HEK293 (cell line): ENCODE measurements around the gene EXD2.

Experiments used
- HIC1 ChIP-seq: fragments of 450-650 bp; formaldehyde crosslinking; IDR thresholded peaks from 2 replicates; pipeline ENCODE4 v1.5.1; 2016; ENCODE audit warnings: missing biosample characterization, missing genetic modification characterization
- KLF10 ChIP-seq: fragments of 450-650 bp; IDR thresholded peaks from 2 replicates; pipeline ENCODE4 v1.5.1; 2018; ENCODE audit warnings: missing biosample characterization, mild to moderate bottlenecking, missing genetic modification characterization
- KLF16 ChIP-seq: fragments of 450-650 bp; formaldehyde crosslinking; IDR thresholded peaks from 2 replicates; pipeline ENCODE4 v1.5.1; 2017; ENCODE audit warnings: missing biosample characterization, missing genetic modification characterization
- MYNN ChIP-seq: fragments of 450-650 bp; formaldehyde crosslinking; IDR thresholded peaks from 2 replicates; pipeline ENCODE4 v1.5.1; 2016; ENCODE audit warnings: missing biosample characterization, missing genetic modification characterization, borderline replicate concordance
- MZF1 ChIP-seq: fragments of 450-650 bp; formaldehyde crosslinking; IDR thresholded peaks from 2 replicates; pipeline ENCODE4 v1.5.1; 2017; ENCODE audit warnings: missing biosample characterization, missing genetic modification characterization, borderline replicate concordance
- PRDM10 ChIP-seq: fragments of 450-650 bp; formaldehyde crosslinking; IDR thresholded peaks from 2 replicates; pipeline ENCODE4 v1.5.1; 2016; ENCODE audit warnings: missing biosample characterization, missing genetic modification characterization
- YY2 ChIP-seq: fragments of 450-650 bp; formaldehyde crosslinking; IDR thresholded peaks from 2 replicates; pipeline ENCODE4 v1.5.1; 2016; ENCODE audit warnings: missing biosample characterization, missing genetic modification characterization
- ZBTB6 ChIP-seq: fragments of 450-650 bp; formaldehyde crosslinking; IDR thresholded peaks from 2 replicates; pipeline ENCODE4 v1.5.1; 2017; ENCODE audit warnings: missing biosample characterization, missing genetic modification characterization
- ZBTB8A ChIP-seq: fragments of 450-650 bp; formaldehyde crosslinking; IDR thresholded peaks from 2 replicates; pipeline ENCODE4 v1.5.1; 2016; ENCODE audit warnings: missing biosample characterization, missing genetic modification characterization
- ZFP37 ChIP-seq: fragments of 450-650 bp; formaldehyde crosslinking; IDR thresholded peaks from 2 replicates; pipeline ENCODE4 v1.5.1; 2016; ENCODE audit warnings: missing biosample characterization, missing genetic modification characterization
- ZNF146 ChIP-seq: fragments of 450-650 bp; formaldehyde crosslinking; IDR thresholded peaks from 2 replicates; pipeline ENCODE4 v1.5.1; 2016; ENCODE audit warnings: missing biosample characterization, missing genetic modification characterization
- ZNF148 ChIP-seq: fragments of 450-650 bp; formaldehyde crosslinking; IDR thresholded peaks from 2 replicates; pipeline ENCODE4 v1.5.0; 2017; ENCODE audit warnings: missing biosample characterization, missing genetic modification characterization, borderline replicate concordance
- ZNF266 ChIP-seq: fragments of 450-650 bp; formaldehyde crosslinking; IDR thresholded peaks from 2 replicates; pipeline ENCODE4 v1.5.1; 2016; ENCODE audit warnings: missing biosample characterization, missing genetic modification characterization, low read depth
- ZNF341 ChIP-seq: fragments of 450-650 bp; formaldehyde crosslinking; IDR thresholded peaks from 2 replicates; pipeline ENCODE4; 2016; ENCODE audit warnings: low read depth, missing biosample characterization, missing genetic modification characterization
- ZNF362 ChIP-seq: fragments of 450-650 bp; formaldehyde crosslinking; IDR thresholded peaks from 2 replicates; pipeline ENCODE4 v1.5.1; 2016; ENCODE audit warnings: missing biosample characterization, missing genetic modification characterization
- ZNF513 ChIP-seq: fragments of 450-650 bp; IDR thresholded peaks from 2 replicates; pipeline ENCODE4 v1.5.1; 2018; ENCODE audit warnings: missing biosample characterization, missing genetic modification characterization
- ZNF530 ChIP-seq: fragments of 450-650 bp; formaldehyde crosslinking; IDR thresholded peaks from 2 replicates; pipeline ENCODE4 v1.5.1; 2016; ENCODE audit warnings: low read depth, missing biosample characterization, missing genetic modification characterization
- ZNF596 ChIP-seq: fragments of 450-650 bp; IDR thresholded peaks from 2 replicates; pipeline ENCODE4 v1.5.0; 2018; ENCODE audit warnings: missing biosample characterization, mild to moderate bottlenecking, missing genetic modification characterization, moderate library complexity
- ZNF610 ChIP-seq: fragments of 450-650 bp; formaldehyde crosslinking; IDR thresholded peaks from 2 replicates; pipeline ENCODE4 v1.5.1; 2016; ENCODE audit warnings: missing biosample characterization, missing genetic modification characterization, borderline replicate concordance
- ZNF704 ChIP-seq: fragments of 450-650 bp; formaldehyde crosslinking; IDR thresholded peaks from 2 replicates; pipeline ENCODE4 v1.5.1; 2016; ENCODE audit warnings: missing biosample characterization, missing genetic modification characterization
- ZNF707 ChIP-seq: fragments of 450-650 bp; formaldehyde crosslinking; IDR thresholded peaks from 2 replicates; pipeline ENCODE4 v1.5.1; 2016; ENCODE audit warnings: missing biosample characterization, missing genetic modification characterization
- ZNF776 ChIP-seq: fragments of 450-650 bp; formaldehyde crosslinking; IDR thresholded peaks from 2 replicates; pipeline ENCODE4 v1.5.0; 2017; ENCODE audit warnings: missing biosample characterization, missing genetic modification characterization, borderline replicate concordance
- ZNF785 ChIP-seq: fragments of 450-650 bp; formaldehyde crosslinking; IDR thresholded peaks from 2 replicates; pipeline ENCODE4 v1.5.1; 2016; ENCODE audit warnings: missing biosample characterization, missing genetic modification characterization
- ZSCAN4 ChIP-seq: fragments of 450-650 bp; formaldehyde crosslinking; IDR thresholded peaks from 2 replicates; pipeline ENCODE4 v1.5.1; 2017; ENCODE audit warnings: missing biosample characterization, missing genetic modification characterization

Gene EXD2

GRCh38 chr14:69153152-69153872 lies 38.0 kb upstream of the EXD2 start (continued):
- TF ChIP-seq ZNF148 (tag by site-specific recombination) (no peak), ZNF341 (tag by site-specific recombination) (peak; percentile 94; the same call in 1 of the 2 replicates), ZNF362 (tag by site-specific recombination) (no peak), ZNF707 (tag by site-specific recombination) (no peak), PRDM10 (tag by site-specific recombination) (no peak), ZNF776 (tag by site-specific recombination) (no peak), KLF10 (tag by site-specific recombination) (peak; percentile 80; the same call in 1 of the 2 replicates), ZFP37 (tag by site-specific recombination) (no peak), ZBTB6 (tag by site-specific recombination) (no peak), KLF16 (tag by site-specific recombination) (0 out of 2 replicates have a peak, but pooled peaks have one; percentile 46), ZNF266 (tag by site-specific recombination) (no peak), ZNF704 (tag by site-specific recombination) (no peak), ZSCAN4 (tag by site-specific recombination) (no peak), ZNF596 (no peak), ZNF513 (no peak), ZNF785 (tag by site-specific recombination) (no peak), MZF1 (tag by site-specific recombination) (no peak), ZNF530 (tag by site-specific recombination) (no peak), ZBTB8A (tag by site-specific recombination) (no peak), YY2 (tag by site-specific recombination) (no peak), ZNF610 (tag by site-specific recombination) (no peak), ZNF146 (tag by site-specific recombination) (no peak), HIC1 (tag by site-specific recombination) (no peak), MYNN (tag by site-specific recombination) (no peak)
